ENCODE measurements around the gene KRT23.

KRT23 gene

GRCh38 chr17:40873255-40873654 lies 64.2 kb downstream of the KRT23 start:
- no peak for DNase-seq (ENCODE audit: low read depth, low spot score)
